Measurements from ENCODE around the gene FH. TPM values are rescaled to one million over a fixed set of nuclear protein-coding genes. Genes with fewer than 3 reads are reported as not detected.

The FH gene
- total and polyA plus RNA-seq, 2 donors (not counting 1 experiment from before 2014, with no cell fraction given): 18.5 to 32.4 TPM

GRCh38 chr1:241473026-241473425, 46.5 kb downstream of the FH start:
- CTCF ChIA-PET: no interaction called here
- Histone ChIP-seq H3K79me2 (ENCODE audit: control insufficient read depth, insufficient read depth, low read length) (no peaks in the 10 kb centered on the region), H3K9me3 (ENCODE audit: control extremely low read depth in 1 of 3, control insufficient read depth in 2 of 3, insufficient read depth in 1 of 3, low read length in 2 of 3) (no peaks in the 10 kb centered on the region), H3K4me1 (ENCODE audit: control insufficient read depth in 2 of 2, insufficient read depth in 2 of 2, low read length in 2 of 2) (no peaks in the 10 kb centered on the region), H2AFZ (ENCODE audit: insufficient read depth, low read depth, low read length, poor library complexity, severe bottlenecking) (no peak overlapping the region), H3K4me2 (replicated peaks; ENCODE audit: low read depth, low read length, poor library complexity, severe bottlenecking) (no peak overlapping the region), H3K9ac (ENCODE audit: low read length) (no peak overlapping the region), H3K27ac (ENCODE audit: low read length in 2 of 2) (no peak overlapping the region), H3K27me3 (replicated peaks in 1 of 4; ENCODE audit: control extremely low read depth in 1 of 4, control insufficient read depth in 3 of 4, insufficient read depth in 4 of 4, low read length in 3 of 4) (peaks cover 0 to 8% (median 2%) of the 10 kb centered on the region in 4 experiments), H4K20me1 (ENCODE audit: control insufficient read depth, insufficient read depth, low read length, poor library complexity, severe bottlenecking) (no peaks in the 10 kb centered on the region), H3K36me3 (replicated peaks in 1 of 2; ENCODE audit: control extremely low read depth in 1 of 2, control insufficient read depth in 1 of 2, extremely low read depth in 1 of 2, insufficient read depth in 2 of 2, low read length in 1 of 2) (no peaks in the 10 kb centered on the region), H3K4me3 (ENCODE audit: control extremely low read depth in 1 of 5, extremely low read depth in 1 of 5, insufficient read depth in 1 of 5, low read depth in 2 of 5, low read length in 4 of 5) (no peak overlapping the region)
- intact Hi-C loops (cut with micrococcal nuclease): no loop called here
- POLR2A ChIA-PET: no interaction called here
- Mint-ChIP-seq H3K4me3 (no peak overlapping the region), H3K4me1 (no peaks in the 10 kb centered on the region), H3K9me3 (ENCODE audit: insufficient read depth) (no peaks in the 10 kb centered on the region), H3K27ac (no peak overlapping the region), H3K27me3 (peaks cover 4% of the 10 kb centered on the region)
- 50% methylated on average over 1 of the region's 1 CpG for WGBS (ENCODE audit: insufficient coverage)
- DNase-seq (no peak), ATAC-seq (ENCODE audit: low read depth) (no peak)
- TF ChIP-seq, protein P1, sequence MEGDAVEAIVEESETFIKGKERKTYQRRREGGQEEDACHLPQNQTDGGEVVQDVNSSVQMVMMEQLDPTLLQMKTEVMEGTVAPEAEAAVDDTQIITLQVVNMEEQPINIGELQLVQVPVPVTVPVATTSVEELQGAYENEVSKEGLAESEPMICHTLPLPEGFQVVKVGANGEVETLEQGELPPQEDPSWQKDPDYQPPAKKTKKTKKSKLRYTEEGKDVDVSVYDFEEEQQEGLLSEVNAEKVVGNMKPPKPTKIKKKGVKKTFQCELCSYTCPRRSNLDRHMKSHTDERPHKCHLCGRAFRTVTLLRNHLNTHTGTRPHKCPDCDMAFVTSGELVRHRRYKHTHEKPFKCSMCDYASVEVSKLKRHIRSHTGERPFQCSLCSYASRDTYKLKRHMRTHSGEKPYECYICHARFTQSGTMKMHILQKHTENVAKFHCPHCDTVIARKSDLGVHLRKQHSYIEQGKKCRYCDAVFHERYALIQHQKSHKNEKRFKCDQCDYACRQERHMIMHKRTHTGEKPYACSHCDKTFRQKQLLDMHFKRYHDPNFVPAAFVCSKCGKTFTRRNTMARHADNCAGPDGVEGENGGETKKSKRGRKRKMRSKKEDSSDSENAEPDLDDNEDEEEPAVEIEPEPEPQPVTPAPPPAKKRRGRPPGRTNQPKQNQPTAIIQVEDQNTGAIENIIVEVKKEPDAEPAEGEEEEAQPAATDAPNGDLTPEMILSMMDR (IDR thresholded peaks at IDR 0.05): no peak
- TF ChIP-seq EZH2 (IDR thresholded peaks at IDR 0.05; ENCODE audit: borderline replicate concordance, insufficient read depth, low read depth, low read length, poor library complexity, severe bottlenecking): no peak

GRCh38 chr1:241470908-241471590, 48.5 kb downstream of the FH start:
- WGBS (ENCODE audit: insufficient coverage): 94% methylated on average over 2 of the region's 5 CpGs
- no peaks in the 10 kb centered on the region for H4K20me1 ChIP-seq (ENCODE audit: control insufficient read depth, insufficient read depth, low read length, poor library complexity, severe bottlenecking)
- Mint-ChIP-seq H3K4me1 (no peaks in the 10 kb centered on the region), H3K9me3 (ENCODE audit: insufficient read depth) (no peaks in the 10 kb centered on the region), H3K27me3 (peaks cover 8% of the 10 kb centered on the region), H3K4me3 (no peak overlapping the region), H3K27ac (no peak overlapping the region)
- no peaks in the 10 kb centered on the region for H3K79me2 ChIP-seq (ENCODE audit: control insufficient read depth, insufficient read depth, low read length)
- H3K4me1 ChIP-seq (ENCODE audit: control insufficient read depth in 2 of 2, insufficient read depth in 2 of 2, low read length in 2 of 2): no peaks in the 10 kb centered on the region
- H3K9ac ChIP-seq (ENCODE audit: low read length): no peak overlapping the region
- ATAC-seq (ENCODE audit: low read depth) (no peak), DNase-seq (no peak)
- H3K4me2 ChIP-seq (replicated peaks; ENCODE audit: low read depth, low read length, poor library complexity, severe bottlenecking): no peak overlapping the region
- CTCF ChIA-PET: interaction anchor here (1.1 kb wide), 1 partner anchor 15 kb away, joined by 3 read pairs; no protein-coding TSS in a partner anchor
- H3K27ac ChIP-seq (ENCODE audit: low read length in 2 of 2): no peak overlapping the region
- H3K9me3 ChIP-seq (ENCODE audit: control extremely low read depth in 1 of 3, control insufficient read depth in 2 of 3, insufficient read depth in 1 of 3, low read length in 2 of 3): no peaks in the 10 kb centered on the region
- no peak overlapping the region for H2AFZ ChIP-seq (ENCODE audit: insufficient read depth, low read depth, low read length, poor library complexity, severe bottlenecking)
- intact Hi-C loops (cut with micrococcal nuclease): no loop called here
- POLR2A ChIA-PET: no interaction called here
- H3K27me3 ChIP-seq (replicated peaks in 1 of 4; ENCODE audit: control extremely low read depth in 1 of 4, control insufficient read depth in 3 of 4, insufficient read depth in 4 of 4, low read length in 3 of 4): peaks cover 0 to 8% (median 2%) of the 10 kb centered on the region in 4 experiments
- H3K36me3 ChIP-seq (replicated peaks in 1 of 2; ENCODE audit: control extremely low read depth in 1 of 2, control insufficient read depth in 1 of 2, extremely low read depth in 1 of 2, insufficient read depth in 2 of 2, low read length in 1 of 2): no peaks in the 10 kb centered on the region
- H3K4me3 ChIP-seq (ENCODE audit: control extremely low read depth in 1 of 5, extremely low read depth in 1 of 5, insufficient read depth in 1 of 5, low read depth in 2 of 5, low read length in 4 of 5): no peak overlapping the region
- TF ChIP-seq, protein P1 (IDR thresholded peaks at IDR 0.05): no peak
- no peak for TF ChIP-seq EZH2 (IDR thresholded peaks at IDR 0.05; ENCODE audit: borderline replicate concordance, insufficient read depth, low read depth, low read length, poor library complexity, severe bottlenecking)
